K562 (cell line): ENCODE measurements around the gene HDHD3. TPM values are rescaled to one million over a fixed set of nuclear protein-coding genes. Genes with fewer than 3 reads are reported as not detected.

Experiments
- ATF7 ChIP-seq: fragments of 450-650 bp; IDR thresholded peaks from 2 replicates; pipeline ENCODE4 v1.7.1; 2014; ENCODE audit warnings: mild to moderate bottlenecking, moderate library complexity
- DMBX1 ChIP-seq: fragments of 250-450 bp; sonication (Bioruptor Pico); IDR thresholded peaks from 2 replicates; pipeline ENCODE4 v1.8.0; 2022; ENCODE audit warnings: inconsistent platforms, mild to moderate bottlenecking, moderate library complexity, borderline replicate concordance
- KLF10 ChIP-seq: fragments of 250-450 bp; sonication (Bioruptor Pico); IDR thresholded peaks from 2 replicates; pipeline ENCODE4 v1.6.1; 2021; ENCODE audit warnings: matching md5 sums
- LEF1 ChIP-seq: fragments of 450-650 bp; IDR thresholded peaks from 2 replicates; pipeline ENCODE4 v1.6.1; 2016; ENCODE audit warnings: mild to moderate bottlenecking
- MGA ChIP-seq: fragments of 450-650 bp; IDR thresholded peaks from 2 replicates; pipeline ENCODE4 v1.6.1; 2016; ENCODE audit warnings: mild to moderate bottlenecking, moderate library complexity
- MTA3 ChIP-seq: fragments of 450-650 bp; formaldehyde crosslinking; IDR thresholded peaks from 2 replicates; pipeline ENCODE4 v1.6.1; 2017; ENCODE audit warnings: mild to moderate bottlenecking, borderline replicate concordance
- NCOR1 ChIP-seq: fragments of 450-650 bp; IDR thresholded peaks from 2 replicates; pipeline ENCODE4 v1.6.1; 2016; ENCODE audit warnings: mild to moderate bottlenecking, moderate library complexity
- NFATC3 ChIP-seq: fragments of 450-650 bp; IDR thresholded peaks from 2 replicates; pipeline ENCODE4 v1.6.1; 2017; ENCODE audit warnings: mild to moderate bottlenecking
- RAD51 ChIP-seq: fragments of 450-650 bp; IDR thresholded peaks from 2 replicates; pipeline ENCODE4 v1.7.1; 2016; ENCODE audit warnings: low read depth, mild to moderate bottlenecking, borderline replicate concordance
- RCOR1 ChIP-seq, 2 experiments: IDR thresholded peaks; 2 replicates each; pipeline ENCODE4 v1.6.1; 2012; ENCODE audit warnings: low read depth in 2 of 2, low read length in 2 of 2, borderline replicate concordance in 1 of 2, improper control_type of control experiment in 1 of 2
- RFX1 ChIP-seq: fragments of 450-650 bp; IDR thresholded peaks from 2 replicates; pipeline ENCODE4 v1.6.1; 2016; ENCODE audit warnings: mild to moderate bottlenecking, moderate library complexity
- SMAD1 ChIP-seq: fragments of 150-350 bp; IDR thresholded peaks from 2 replicates; pipeline ENCODE4 v1.6.1; 2014; ENCODE audit warnings: low read length, low read depth; ENCODE audit not compliant: partially characterized antibody
- SMARCE1 ChIP-seq: fragments of 450-650 bp; IDR thresholded peaks from 2 replicates; pipeline ENCODE4 v1.7.1; 2016; ENCODE audit warnings: mild to moderate bottlenecking
- TAF15 ChIP-seq: fragments of 200-400 bp; formaldehyde crosslinking; IDR thresholded peaks from 2 replicates; pipeline ENCODE4 v1.6.1; 2017; ENCODE audit warnings: mild to moderate bottlenecking, low read depth, low read length, moderate library complexity
- ZBTB17 ChIP-seq: fragments of 450-650 bp; formaldehyde crosslinking; IDR thresholded peaks from 2 replicates; pipeline ENCODE4 v1.4.0; 2020; ENCODE audit warnings: mild to moderate bottlenecking
- ZNF174 ChIP-seq: fragments of 250-450 bp; sonication (Bioruptor Pico); IDR thresholded peaks from 2 replicates; pipeline ENCODE4 v1.4.0; 2020; ENCODE audit warnings: mild to moderate bottlenecking
- ZNF280B ChIP-seq: fragments of 250-450 bp; sonication (Bioruptor Pico); IDR thresholded peaks from 2 replicates; pipeline ENCODE4 v1.5.1; 2021; ENCODE audit warnings: mild to moderate bottlenecking
- polyA plus RNA-seq, 8 experiments: library from polyadenylated mRNA; depleted of rRNA in 4 of 8; stranded (reverse) in 5 of 8; unstranded in 3 of 8; fragments of >200 nt; fragmentation: Nextera tagmentation in 2 of 8; fragmentation: Illumina TruSeq in 1 of 8; extraction: Ambion mirVana in 2 of 8; extraction: Trizol in 1 of 8; gene quantifications; 2 replicates each; pipeline versions ENCODE4 v1.2.1 to v1.2.3, GENCODE V29; 2011 to 2014; ENCODE audit warnings: inconsistent platforms in 1 of 8, missing spikeins in 1 of 8
- total RNA-seq, 7 experiments: library from RNA; depleted of rRNA in 6 of 7; stranded (reverse); fragments of >200 nt in 6 of 7; fragmentation: Illumina TruSeq in 2 of 7; extraction: Trizol in 2 of 7; gene quantifications; 2 replicates each; pipeline versions ENCODE4 v1.2.1 to v1.2.3, GENCODE V29; 2011 to 2021; ENCODE audit warnings: low replicate concordance in 1 of 7

Gene HDHD3
- total and polyA plus RNA-seq, 9 of the 15 experiments (the other 6 are each of a cell fraction or from before 2014, with no cell fraction given), result 1.1 to 19.1 (median 10.9) TPM

GRCh38 chr9:113343732-113344231 is 33.0 kb downstream of the HDHD3 start (continued):
- peak; percentile 69; the same call in 1 of the 2 replicates for TF ChIP-seq ATF7
- TF ChIP-seq ZBTB17, result peak; percentile 98
- TF ChIP-seq MTA3, result 0 out of 2 replicates have a peak, but pooled peaks have one; percentile 38
- no peak for TF ChIP-seq KLF10 (CRISPR knock-in tag)
- peak; percentile 60; the same call in 1 of the 2 replicates for TF ChIP-seq RAD51
- TF ChIP-seq ZNF280B (CRISPR knock-in tag), result no peak
- TF ChIP-seq SMAD1, result no peak
- no peak for TF ChIP-seq NFATC3
- TF ChIP-seq DMBX1 (CRISPR knock-in tag), result no peak
- TF ChIP-seq NCOR1, result no peak
- no peak for TF ChIP-seq ZNF174 (CRISPR knock-in tag)
- TF ChIP-seq LEF1, result peak; percentile 20; the same call in 1 of the 2 replicates
- TF ChIP-seq TAF15, result no peak
- 0 out of 2 replicates have a peak, but pooled peaks have one; percentile 33 for TF ChIP-seq SMARCE1
- peak; percentile 38 for TF ChIP-seq MGA
- TF ChIP-seq RCOR1 (IDR thresholded peaks at IDR 0.05; ENCODE audit: borderline replicate concordance in 1 of 2, low read depth in 2 of 2, low read length in 2 of 2), result peak in 1 of 2 experiments; percentile 71; a peak in 1 of 4 replicates
- no peak for TF ChIP-seq RFX1
